ENCODE data around the gene THADA.

- TF ChIP-seq, protein P1, sequence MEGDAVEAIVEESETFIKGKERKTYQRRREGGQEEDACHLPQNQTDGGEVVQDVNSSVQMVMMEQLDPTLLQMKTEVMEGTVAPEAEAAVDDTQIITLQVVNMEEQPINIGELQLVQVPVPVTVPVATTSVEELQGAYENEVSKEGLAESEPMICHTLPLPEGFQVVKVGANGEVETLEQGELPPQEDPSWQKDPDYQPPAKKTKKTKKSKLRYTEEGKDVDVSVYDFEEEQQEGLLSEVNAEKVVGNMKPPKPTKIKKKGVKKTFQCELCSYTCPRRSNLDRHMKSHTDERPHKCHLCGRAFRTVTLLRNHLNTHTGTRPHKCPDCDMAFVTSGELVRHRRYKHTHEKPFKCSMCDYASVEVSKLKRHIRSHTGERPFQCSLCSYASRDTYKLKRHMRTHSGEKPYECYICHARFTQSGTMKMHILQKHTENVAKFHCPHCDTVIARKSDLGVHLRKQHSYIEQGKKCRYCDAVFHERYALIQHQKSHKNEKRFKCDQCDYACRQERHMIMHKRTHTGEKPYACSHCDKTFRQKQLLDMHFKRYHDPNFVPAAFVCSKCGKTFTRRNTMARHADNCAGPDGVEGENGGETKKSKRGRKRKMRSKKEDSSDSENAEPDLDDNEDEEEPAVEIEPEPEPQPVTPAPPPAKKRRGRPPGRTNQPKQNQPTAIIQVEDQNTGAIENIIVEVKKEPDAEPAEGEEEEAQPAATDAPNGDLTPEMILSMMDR (IDR thresholded peaks at IDR 0.05; ENCODE audit: low read depth, low read length, poor library complexity, severe bottlenecking), result no peak
- TF ChIP-seq EZH2phosphoT487 (IDR thresholded peaks at IDR 0.05; ENCODE audit: borderline replicate concordance, low read length), result no peak
Observed at GRCh38 chr2:43482961-43483360, 112.9 kb downstream of the THADA start.

Measured in DOHH2 (cell line).